Glomerular visceral epithelial cell (primary cell): Measurements from ENCODE around the gene TRIM41.
"Not testable (repeated sequence)": the region's sequence is repeated elsewhere in the genome, so short reads cannot be mapped to it uniquely, and the experiment has no call there.

Experiments
- DNase-seq: peaks from one replicate; pipeline ENCODE4 v3.0.0-alpha.2; 2016; ENCODE audit errors: extremely low spot score

The TRIM41 gene

GRCh38 chr5:181210148-181210547, 12.9 kb upstream of the TRIM41 start:
- not testable (repeated sequence) for DNase-seq

DNA sequence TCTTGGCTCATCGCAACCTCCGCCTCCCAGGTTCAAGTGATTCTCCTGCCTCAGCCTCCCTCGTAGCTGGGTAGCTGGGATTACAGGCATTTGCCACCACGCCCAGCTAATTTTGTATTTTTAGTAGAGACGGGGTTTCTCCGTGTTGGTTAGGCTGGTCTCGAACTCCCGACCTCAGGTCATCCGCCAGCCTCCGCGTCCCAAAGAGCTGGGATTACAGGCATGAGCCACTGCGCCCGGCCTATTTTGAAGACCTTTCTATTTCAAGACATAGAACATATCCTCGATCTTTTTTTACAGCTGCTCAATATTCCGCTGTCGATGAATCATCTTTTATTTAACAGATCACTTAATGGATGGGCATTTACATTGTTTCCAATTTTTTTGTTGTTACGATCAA, 12.4 kb upstream of the TRIM41 start:
- not testable (repeated sequence) for DNase-seq

DNA sequence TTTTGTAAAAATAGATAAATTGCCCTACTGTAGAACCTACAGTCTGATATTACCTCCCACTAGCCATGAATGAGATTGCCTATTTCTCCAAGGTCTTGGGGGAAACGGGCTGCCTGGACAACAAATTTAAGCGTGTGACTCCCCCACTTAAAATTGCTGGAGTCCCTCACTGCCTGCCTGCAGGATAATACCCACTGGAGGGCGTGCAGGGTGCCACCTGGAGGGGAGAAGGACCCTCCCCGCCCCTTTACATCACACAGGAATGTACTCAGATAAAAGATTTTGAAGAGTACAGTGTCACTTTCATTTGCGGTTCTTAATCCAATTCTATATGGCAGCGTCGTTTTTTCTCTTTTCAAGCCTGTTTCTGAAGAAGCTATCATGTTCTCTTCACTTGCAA, 11.9 kb upstream of the TRIM41 start:
- no peak for DNase-seq

DNA sequence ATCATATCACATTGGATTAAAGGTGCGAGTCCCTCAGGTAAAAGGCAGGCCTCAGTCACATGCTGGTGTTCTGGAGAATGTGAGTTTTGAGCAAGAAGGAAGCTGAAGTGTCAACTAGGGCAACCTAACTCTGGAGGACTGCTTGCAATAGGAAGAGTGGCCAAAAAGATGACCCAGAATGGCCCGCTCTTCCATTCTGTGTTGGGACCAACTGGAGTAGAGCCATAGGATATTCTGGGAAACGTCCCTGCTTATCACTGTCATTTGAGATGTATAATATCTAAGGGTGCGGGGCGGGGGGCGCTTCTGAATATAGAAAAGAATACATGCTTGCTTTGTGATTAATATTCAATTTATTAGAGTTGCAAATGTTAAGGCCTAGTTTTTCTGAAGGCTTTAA, 11.0 kb upstream of the TRIM41 start:
- DNase-seq = no peak

GRCh38 chr5:181212934-181213333, 10.1 kb upstream of the TRIM41 start:
- no peak for DNase-seq

DNA sequence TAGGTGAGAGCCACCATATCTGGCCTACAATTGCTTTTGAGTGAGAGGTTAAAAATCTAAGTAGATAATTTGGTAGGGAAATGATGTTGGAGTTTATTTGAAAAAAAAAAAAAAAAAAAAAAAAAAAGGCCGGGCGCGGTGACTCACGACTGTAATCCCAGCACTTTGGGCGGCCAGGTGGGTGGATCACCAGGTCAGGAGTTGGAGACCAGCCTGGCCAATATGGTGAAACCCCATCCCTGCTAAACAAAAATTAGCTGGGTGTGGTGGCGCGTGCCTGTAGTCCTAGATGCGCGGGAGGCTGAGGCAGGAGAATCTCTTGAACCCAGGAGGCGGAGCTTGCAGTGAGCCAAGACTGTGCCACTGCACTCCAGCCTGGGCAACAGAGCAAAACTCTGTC, 8.8 kb upstream of the TRIM41 start:
- not testable (repeated sequence) for DNase-seq

- DNase-seq = no peak
Observed at GRCh38 chr5:181215997-181216989, 6.8 kb upstream of the TRIM41 start.

GRCh38 chr5:181217111-181217802, 5.8 kb upstream of the TRIM41 start:
- DNase-seq = peak; percentile 65

DNA sequence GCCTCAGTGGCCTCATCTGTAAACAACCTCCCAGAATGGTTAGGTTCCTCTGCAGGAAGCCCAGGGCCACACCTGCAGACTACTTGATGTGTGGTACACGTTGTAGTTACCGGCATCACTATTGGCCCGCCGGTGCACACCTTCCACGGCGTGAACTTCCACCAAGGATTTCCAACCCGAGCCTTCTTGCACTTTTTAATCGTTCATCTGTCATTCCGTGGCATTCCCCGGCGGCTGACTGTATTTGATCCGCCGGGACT, 5.3 kb upstream of the TRIM41 start:
- no peak for DNase-seq

DNA sequence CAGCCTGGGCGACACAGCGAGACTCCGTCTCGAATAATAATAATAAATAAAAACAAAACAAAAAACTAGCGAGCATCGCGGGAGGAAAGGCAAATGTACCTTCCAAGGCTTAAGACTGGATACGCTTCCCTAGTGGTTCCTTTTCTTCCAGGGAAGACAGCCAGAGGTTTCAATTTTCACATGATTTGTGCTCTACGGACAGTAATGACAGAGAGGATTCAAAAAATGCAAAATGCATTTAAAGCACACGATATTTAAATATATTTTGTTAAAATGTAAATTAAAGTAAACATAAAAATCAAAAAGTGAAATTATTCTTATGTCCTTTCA, 4.3 kb upstream of the TRIM41 start:
- DNase-seq = no peak

DNA sequence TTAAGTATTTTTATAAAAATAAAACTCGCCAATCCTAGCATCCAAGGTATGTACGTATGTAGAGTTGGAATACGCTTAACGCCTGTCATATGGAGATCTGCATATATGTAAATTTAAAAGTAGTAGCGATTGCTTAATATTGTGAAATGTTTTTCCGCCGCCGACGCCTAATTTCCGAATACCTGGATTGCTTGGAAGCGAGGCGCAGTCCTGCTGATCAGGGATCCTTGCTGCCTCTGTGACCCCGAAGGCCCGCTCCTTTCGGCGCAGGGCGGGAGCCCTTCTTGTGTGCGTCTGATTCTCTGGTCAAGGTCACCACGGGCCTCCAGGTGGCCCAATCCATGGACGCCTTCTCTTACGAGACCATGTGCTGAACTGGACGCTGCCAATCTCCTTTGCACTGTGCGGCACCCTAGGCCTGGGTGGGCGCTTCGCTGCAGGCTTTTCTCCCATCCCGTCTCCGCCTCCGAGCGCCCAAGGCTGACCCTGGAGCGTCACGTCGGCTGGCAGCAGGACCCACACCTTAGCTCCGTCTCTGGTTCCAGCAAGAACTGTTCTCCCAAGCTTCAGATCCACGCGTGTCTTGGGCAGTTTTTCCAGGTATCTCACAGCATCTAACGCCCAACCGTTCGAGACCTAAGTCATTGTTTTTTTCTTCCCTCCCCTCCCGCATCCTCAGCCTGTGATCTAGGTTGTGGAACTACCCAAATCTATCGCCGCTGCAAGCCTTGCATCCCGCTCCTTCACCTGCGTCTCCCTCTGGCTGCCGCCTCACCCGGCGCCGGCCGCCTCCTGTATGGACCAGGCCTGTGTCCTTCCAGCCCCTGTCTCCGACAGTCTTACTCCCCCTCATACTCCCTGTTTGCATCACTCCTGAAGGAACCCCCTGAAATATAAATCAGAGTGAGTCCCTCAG, 3.6 kb upstream of the TRIM41 start:
- DNase-seq = no peak

GRCh38 chr5:181220178-181220515, 2.9 kb upstream of the TRIM41 start:
- DNase-seq = no peak

DNA sequence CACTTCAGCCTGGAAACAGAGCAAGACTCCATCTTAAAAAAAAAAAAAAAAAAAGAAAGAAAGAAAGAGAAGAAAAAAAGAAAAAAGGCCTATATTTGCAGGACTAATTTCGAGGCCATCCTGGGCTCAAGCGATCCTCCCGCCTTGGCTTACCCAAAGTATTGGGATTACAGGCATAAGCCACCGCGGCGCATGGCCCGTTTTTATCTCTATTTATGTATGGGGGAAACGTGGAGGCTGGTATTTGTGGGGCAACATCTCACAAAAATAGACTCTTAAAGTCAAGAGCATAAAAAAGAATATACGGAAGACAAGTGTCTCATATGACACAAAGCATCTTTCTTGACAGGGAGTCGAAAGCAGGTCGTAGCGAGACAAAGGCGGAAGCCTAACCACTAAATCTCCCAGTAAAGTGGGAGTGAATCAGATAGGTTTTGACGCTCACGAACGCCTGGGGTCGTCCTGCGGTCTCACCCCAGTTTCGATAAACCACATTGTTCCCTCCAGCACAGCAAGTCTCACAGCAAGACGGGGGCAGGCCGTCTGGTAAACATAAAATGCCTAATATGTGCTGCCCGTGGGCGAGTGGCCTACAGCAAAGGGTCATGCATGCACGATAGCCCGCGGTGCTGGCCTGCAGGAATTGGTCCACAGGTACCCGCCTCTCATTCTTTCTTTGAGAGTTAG, 1.8 kb upstream of the TRIM41 start:
- no peak for DNase-seq

- peak; percentile 97 for DNase-seq
Observed at GRCh38 chr5:181221792-181222629, 1.1 kb upstream of the TRIM41 start.

GRCh38 chr5:181222630-181223057, 437 bp upstream of the TRIM41 start:
- DNase-seq = no peak

GRCh38 chr5:181223729-181224389, 778 bp downstream of the TRIM41 start:
- no peak for DNase-seq

- no peak for DNase-seq
Observed at GRCh38 chr5:181224390-181225229, 1.5 kb downstream of the TRIM41 start.

GRCh38 chr5:181229996-181230395, 6.9 kb downstream of the TRIM41 start:
- no peak for DNase-seq

DNA sequence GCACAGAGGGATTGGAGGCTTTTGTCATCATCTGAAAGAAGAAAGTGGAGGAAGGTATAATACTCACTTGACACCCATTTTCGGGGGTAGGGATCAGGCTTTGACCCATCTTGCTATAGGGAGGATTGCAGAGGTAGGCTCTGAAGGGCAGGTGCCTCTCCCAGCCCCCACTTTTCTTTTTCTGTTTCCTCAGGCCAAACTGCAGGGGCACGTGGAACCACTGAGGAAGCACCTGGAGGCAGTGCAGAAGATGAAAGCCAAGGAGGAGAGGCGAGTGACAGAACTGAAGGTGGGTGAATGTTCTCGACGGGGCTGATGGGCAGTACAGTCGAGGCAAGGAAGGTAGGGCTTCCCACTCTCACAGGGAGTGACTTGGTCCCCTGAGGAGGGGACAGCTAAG, 7.5 kb downstream of the TRIM41 start:
- no peak for DNase-seq
